Fibroblast of the aortic adventitia (primary cell): ENCODE results near the gene OR8A1. TPM values are rescaled to one million over a fixed set of nuclear protein-coding genes. Genes with fewer than 3 reads are reported as not detected.

Source experiments
- DNase-seq: peaks from one replicate; pipeline ENCODE4 v3.0.0-alpha.2; 2010; ENCODE audit warnings: low read depth
- H3K4me3 ChIP-seq: 2 replicates; pipeline ENCODE4 v1.5.1; 2011; ENCODE audit warnings: low read depth, mild to moderate bottlenecking, control low read depth, low read length, moderate library complexity
- total RNA-seq: library from RNA; depleted of rRNA; stranded (reverse); fragments of >200 nt; gene quantifications from 2 replicates; pipeline ENCODE4 v1.2.3, GENCODE V29; 2012; ENCODE audit warnings: low replicate concordance
- TF ChIP-seq, protein P1 (sequence below): IDR thresholded peaks from 2 replicates; pipeline ENCODE4 v1.5.1; 2011; ENCODE audit warnings: mild to moderate bottlenecking, low read length, control low read depth, inconsistent platforms; ENCODE audit not compliant: insufficient read depth

Gene OR8A1
- total RNA-seq, 1 donor: not detected

DNA sequence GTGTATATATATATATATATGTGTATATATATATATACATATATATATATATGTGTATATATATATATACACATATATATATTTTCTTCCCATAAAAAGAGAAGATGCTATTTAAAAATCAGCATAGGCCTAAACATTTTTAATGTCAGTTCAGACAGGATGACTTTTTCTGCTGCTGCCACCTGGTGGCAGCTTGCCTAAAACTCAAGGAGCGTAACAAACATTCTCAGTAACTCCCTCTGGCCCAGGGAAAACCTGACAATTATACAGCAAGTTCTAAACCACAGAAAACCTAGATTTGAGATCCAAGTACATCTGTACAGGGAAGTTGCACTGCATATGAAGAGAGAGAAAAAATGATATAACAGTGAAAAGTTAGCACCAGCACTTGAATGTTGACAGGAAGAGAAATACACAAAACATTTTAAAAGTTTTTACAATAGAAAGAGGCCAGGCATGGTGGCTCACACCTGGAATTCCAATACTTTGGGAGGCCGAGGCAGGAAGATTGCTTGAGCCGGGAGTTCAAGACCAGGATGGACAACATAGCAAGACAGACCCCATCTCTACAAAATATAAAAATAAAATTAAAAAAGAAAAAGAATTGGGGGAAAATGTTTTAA is 16.6 kb downstream of the OR8A1 start:
- H3K4me3 ChIP-seq: no peak overlapping the region
- TF ChIP-seq, protein P1, sequence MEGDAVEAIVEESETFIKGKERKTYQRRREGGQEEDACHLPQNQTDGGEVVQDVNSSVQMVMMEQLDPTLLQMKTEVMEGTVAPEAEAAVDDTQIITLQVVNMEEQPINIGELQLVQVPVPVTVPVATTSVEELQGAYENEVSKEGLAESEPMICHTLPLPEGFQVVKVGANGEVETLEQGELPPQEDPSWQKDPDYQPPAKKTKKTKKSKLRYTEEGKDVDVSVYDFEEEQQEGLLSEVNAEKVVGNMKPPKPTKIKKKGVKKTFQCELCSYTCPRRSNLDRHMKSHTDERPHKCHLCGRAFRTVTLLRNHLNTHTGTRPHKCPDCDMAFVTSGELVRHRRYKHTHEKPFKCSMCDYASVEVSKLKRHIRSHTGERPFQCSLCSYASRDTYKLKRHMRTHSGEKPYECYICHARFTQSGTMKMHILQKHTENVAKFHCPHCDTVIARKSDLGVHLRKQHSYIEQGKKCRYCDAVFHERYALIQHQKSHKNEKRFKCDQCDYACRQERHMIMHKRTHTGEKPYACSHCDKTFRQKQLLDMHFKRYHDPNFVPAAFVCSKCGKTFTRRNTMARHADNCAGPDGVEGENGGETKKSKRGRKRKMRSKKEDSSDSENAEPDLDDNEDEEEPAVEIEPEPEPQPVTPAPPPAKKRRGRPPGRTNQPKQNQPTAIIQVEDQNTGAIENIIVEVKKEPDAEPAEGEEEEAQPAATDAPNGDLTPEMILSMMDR: peak; percentile 73
- DNase-seq: peak; percentile 67

DNA sequence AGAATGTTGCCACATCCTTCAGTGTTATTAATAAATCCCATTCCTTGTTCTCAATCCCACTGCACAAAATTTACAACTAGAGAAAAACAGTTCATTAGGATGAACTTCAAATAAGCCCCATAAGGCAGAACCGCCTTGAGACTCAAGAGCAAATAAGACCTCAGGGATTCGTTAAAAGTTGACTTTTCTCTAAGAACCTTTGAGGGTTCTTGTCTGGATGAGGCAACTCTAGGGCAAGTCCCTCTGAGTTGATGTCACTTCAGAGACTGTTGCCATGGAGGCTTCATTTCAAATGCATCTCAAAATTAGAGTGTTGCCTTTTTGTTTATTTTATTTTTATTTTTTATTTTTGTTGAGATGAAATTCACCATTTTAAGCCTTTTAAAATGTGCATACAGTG is 21.6 kb downstream of the OR8A1 start:
- no peak overlapping the region for H3K4me3 ChIP-seq
- TF ChIP-seq, protein P1: no peak
- DNase-seq: no peak

DNA sequence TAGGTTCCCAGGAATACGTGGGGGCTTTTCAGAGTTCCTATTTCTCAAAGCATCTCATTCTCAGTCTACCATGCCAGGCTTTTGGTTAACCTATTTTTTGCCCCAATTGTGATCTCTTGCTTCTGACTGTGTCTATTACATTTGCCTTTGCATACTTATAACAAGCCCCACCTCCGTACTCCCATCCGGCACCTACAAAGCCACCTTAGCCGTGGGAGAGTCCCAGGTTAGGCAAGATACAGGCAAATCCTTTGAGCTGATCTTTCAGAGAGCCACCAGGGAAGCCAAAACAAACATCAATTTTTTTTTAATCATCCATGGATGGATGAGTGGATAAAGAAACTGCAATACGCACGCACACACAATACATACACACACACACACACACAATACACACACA is 22.8 kb downstream of the OR8A1 start:
- TF ChIP-seq, protein P1: no peak
- no peak overlapping the region for H3K4me3 ChIP-seq
- no peak for DNase-seq

DNA sequence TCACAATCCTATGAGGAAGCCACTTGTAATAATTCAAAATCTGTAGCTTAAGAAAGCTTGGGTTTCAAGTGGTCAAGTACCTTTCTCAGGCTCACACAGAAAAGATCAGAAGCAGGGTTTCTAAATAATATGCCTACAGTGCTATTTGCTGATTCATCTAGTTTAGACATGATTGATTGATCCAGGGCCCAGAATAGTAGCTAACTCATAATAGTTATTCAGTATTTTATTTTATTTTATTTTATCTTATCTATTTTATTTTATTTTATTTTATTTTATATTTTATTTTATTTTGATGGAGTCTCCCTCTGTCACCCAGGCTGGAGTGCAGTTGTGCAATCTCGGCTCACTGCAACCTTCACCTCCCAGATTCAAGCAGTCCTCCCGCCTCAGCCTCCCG is 25.5 kb downstream of the OR8A1 start:
- TF ChIP-seq, protein P1: no peak
- DNase-seq: no peak
- H3K4me3 ChIP-seq: no peak overlapping the region

DNA sequence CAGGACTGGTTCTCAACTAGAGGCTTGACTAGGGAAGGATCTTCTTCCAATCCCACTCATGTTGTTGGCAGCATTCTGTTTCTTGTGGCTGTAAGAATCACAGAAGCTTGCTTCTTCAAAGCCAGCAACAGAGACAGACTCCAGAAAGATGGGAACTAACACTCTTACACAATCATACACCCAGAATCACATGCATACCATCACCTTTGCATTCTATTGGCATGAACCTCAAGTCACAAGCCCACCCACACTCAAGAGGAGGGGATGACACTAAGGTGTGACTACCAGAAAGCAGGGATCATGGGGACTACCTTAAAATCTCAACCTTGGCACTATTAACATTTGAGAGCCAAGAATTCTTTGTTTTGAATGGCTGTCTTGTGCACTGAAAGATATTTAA is 27.8 kb downstream of the OR8A1 start:
- TF ChIP-seq, protein P1: no peak
- no peak for DNase-seq
- H3K4me3 ChIP-seq: no peak overlapping the region

DNA sequence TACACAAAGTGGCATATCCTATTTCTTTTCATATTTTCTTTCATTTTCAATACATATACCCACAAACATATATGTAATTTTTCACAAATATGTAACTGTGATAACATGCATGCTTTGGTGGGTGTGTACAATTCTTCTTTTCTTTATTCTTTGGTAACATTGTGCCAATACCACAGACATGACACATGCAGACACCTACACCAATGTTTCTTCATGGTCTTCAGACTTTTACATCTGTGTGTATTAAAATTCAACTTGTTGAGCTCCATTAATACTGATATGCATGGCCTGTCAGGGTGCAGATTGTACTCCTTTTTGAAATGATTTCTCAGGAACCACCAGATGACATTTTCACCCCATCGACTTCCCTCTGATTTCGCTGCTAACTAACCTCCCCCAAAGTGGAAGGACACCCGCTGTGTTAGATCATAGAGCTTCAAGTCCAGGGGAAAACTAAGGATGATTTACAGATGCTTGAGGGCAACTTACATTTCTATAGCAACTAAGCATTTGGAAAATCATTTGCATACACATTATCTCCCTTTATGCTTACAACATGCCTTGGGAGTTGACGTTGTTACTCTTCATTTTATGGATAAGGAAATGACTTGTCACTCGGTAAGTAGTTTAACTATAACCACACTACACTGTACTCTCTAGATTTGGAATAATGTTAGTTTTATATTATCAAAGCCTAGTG is 31.0 kb downstream of the OR8A1 start:
- no peak for DNase-seq
- TF ChIP-seq, protein P1: no peak
- no peak overlapping the region for H3K4me3 ChIP-seq
